ENCODE measurements around the gene TMEM208. TPM values are rescaled to one million over a fixed set of nuclear protein-coding genes. Genes with fewer than 3 reads are reported as not detected.

TMEM208 gene
- polyA plus RNA-seq, 2 of the 4 experiments (the other 2 are of a cell fraction) = 73.5 to 114 TPM

- peaks cover 70% of the 10 kb centered on the region for H3K4me1 ChIP-seq
- no peak for TF ChIP-seq ZSCAN20 (CRISPR knock-in tag; IDR thresholded peaks at IDR 0.05)
- no peak for TF ChIP-seq KDM1A (IDR thresholded peaks at IDR 0.05; ENCODE audit: low read depth)
- no peak for TF ChIP-seq CHD2 (IDR thresholded peaks at IDR 0.05; ENCODE audit: low read length, partially characterized antibody)
- TF ChIP-seq, protein P1, sequence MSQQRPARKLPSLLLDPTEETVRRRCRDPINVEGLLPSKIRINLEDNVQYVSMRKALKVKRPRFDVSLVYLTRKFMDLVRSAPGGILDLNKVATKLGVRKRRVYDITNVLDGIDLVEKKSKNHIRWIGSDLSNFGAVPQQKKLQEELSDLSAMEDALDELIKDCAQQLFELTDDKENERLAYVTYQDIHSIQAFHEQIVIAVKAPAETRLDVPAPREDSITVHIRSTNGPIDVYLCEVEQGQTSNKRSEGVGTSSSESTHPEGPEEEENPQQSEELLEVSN (IDR thresholded peaks at IDR 0.05; ENCODE audit: borderline replicate concordance, low read depth) = no peak
- no peak for TF ChIP-seq CTCF (IDR thresholded peaks at IDR 0.05)
- TF ChIP-seq NPAS2 (CRISPR knock-in tag; IDR thresholded peaks at IDR 0.05; ENCODE audit: borderline replicate concordance) = no peak
- TF ChIP-seq BHLHE40 (IDR thresholded peaks at IDR 0.05; ENCODE audit: low read depth, low read length) = no peak
- TF ChIP-seq, protein P2, sequence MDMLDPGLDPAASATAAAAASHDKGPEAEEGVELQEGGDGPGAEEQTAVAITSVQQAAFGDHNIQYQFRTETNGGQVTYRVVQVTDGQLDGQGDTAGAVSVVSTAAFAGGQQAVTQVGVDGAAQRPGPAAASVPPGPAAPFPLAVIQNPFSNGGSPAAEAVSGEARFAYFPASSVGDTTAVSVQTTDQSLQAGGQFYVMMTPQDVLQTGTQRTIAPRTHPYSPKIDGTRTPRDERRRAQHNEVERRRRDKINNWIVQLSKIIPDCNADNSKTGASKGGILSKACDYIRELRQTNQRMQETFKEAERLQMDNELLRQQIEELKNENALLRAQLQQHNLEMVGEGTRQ (IDR thresholded peaks at IDR 0.05) = no peak
- TF ChIP-seq KDM5A (IDR thresholded peaks at IDR 0.05) = no peak
- no peak for TF ChIP-seq TP53 (CRISPR knock-in tag; IDR thresholded peaks at IDR 0.05)
- no peak for TF ChIP-seq ESRRA (IDR thresholded peaks at IDR 0.05; ENCODE audit: borderline replicate concordance, low read length)
- TF ChIP-seq EHMT2 (IDR thresholded peaks at IDR 0.05; ENCODE audit: low read depth) = no peak
- no peak for TF ChIP-seq JUN (IDR thresholded peaks at IDR 0.05)
- TF ChIP-seq, protein P3, sequence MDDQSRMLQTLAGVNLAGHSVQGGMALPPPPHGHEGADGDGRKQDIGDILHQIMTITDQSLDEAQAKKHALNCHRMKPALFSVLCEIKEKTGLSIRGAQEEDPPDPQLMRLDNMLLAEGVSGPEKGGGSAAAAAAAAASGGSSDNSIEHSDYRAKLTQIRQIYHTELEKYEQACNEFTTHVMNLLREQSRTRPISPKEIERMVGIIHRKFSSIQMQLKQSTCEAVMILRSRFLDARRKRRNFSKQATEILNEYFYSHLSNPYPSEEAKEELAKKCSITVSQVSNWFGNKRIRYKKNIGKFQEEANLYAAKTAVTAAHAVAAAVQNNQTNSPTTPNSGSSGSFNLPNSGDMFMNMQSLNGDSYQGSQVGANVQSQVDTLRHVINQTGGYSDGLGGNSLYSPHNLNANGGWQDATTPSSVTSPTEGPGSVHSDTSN (IDR thresholded peaks at IDR 0.05) = no peak
- TF ChIP-seq MYC (IDR thresholded peaks at IDR 0.05; ENCODE audit: borderline replicate concordance, low read length) = no peak
- TF ChIP-seq FOSB (CRISPR knock-in tag; IDR thresholded peaks at IDR 0.05) = no peak
- TF ChIP-seq NFE2L2 (conservative IDR thresholded peaks at IDR 0.05; ENCODE audit: low read length) = no peak
- TF ChIP-seq RCOR1 (IDR thresholded peaks at IDR 0.05; ENCODE audit: low read depth, low read length) = no peak
- no peak for TF ChIP-seq SMC3 (IDR thresholded peaks at IDR 0.05)
- no peak for TF ChIP-seq FOSL2 (IDR thresholded peaks at IDR 0.05)
- TF ChIP-seq FOSL2 (CRISPR knock-in tag; IDR thresholded peaks at IDR 0.05) = no peak
- peak overlapping the region; percentile 97 for H3K4me2 ChIP-seq
- DNase-seq (ENCODE audit: low read depth in 1 of 2, low spot score in 1 of 2) = no peak
- 77% methylated on average over 4 of the region's 4 CpGs for WGBS (ENCODE audit: missing lambda C conversion rate)
- POLR2A ChIA-PET = interaction anchor here (2.0 kb wide), 2 partner anchors 18 to 21 kb away, joined by 6 to 12 read pairs; partner anchors contain the start of gene TMEM208
- CTCF ChIA-PET = interaction anchor here (0.9 to 9.7 kb wide), 9 partner anchors 12 to 196 kb away, joined by 3 to 138 read pairs (median 5); partner anchors contain the start of gene TMEM208
- no peaks in the 10 kb centered on the region for H3K9me3 ChIP-seq
- FAIRE-seq = no peak
- ATAC-seq = no peak
- H3K27ac ChIP-seq = peak overlapping the region; percentile 91 to 98
- peak overlapping the region; percentile 74; the same call in 2 of the 3 replicates for H3K4me3 ChIP-seq
These were observed 18.3 kb downstream of the TMEM208 start for GRCh38 chr16:67245186-67245585.

GRCh38 chr16:67245674-67246080, 18.7 kb downstream of the TMEM208 start:
- Histone ChIP-seq H3K4me1 (peaks cover 67% of the 10 kb centered on the region), H3K4me3 (peak overlapping the region; percentile 74), H3K27ac (peak overlapping the region; percentile 91 to 98), H3K9me3 (no peaks in the 10 kb centered on the region), H3K4me2 (peak overlapping the region; percentile 97)
- no peak for FAIRE-seq
- DNase-seq (ENCODE audit: low read depth in 1 of 2, low spot score in 1 of 2) = no peak
- 16% methylated on average over 7 of the region's 8 CpGs for WGBS (ENCODE audit: missing lambda C conversion rate)
- no peak for ATAC-seq
- ChIA-PET POLR2A (interaction anchor here (0.7 to 3.3 kb wide), 7 partner anchors 14 to 48 kb away, joined by 3 to 30 read pairs (median 3); partner anchors contain the start of gene TMEM208), CTCF (interaction anchor here (0.6 to 9.7 kb wide), 18 partner anchors 13 to 269 kb away, joined by 3 to 138 read pairs (median 3); partner anchors contain the start of genes KCTD19, LRRC36, TMEM208 and TPPP3)
- TF ChIP-seq ZC3H11A (IDR thresholded peaks at IDR 0.05) (0 out of 2 replicates have a peak, but pooled peaks have one; percentile 1), ZSCAN20 (CRISPR knock-in tag; IDR thresholded peaks at IDR 0.05) (no peak)

Data from A549 (cell line).